Tibial nerve (tissue), 4 donors: ENCODE results near the gene SPATA20. TPM values are rescaled to one million over a fixed set of nuclear protein-coding genes. Genes with fewer than 3 reads are reported as not detected.
A peak's percentile ranks its signal among the peaks of the same experiment; 100 is the strongest.

Experiments
- DNase-seq, 2 donors: peaks; one replicate each; pipeline ENCODE4 v3.0.0-alpha.2; 2019; ENCODE audit warnings: low spot score in 2 of 2
- H3K27ac ChIP-seq, 4 donors: fragments of 200-600 bp; sonication (generic) in 3 of 4; one replicate each; pipeline ENCODE4 v1.5.1; 2017 to 2019; ENCODE audit warnings: mild to moderate bottlenecking in 1 of 4
- H3K27me3 ChIP-seq, 2 donors: fragments of 200-600 bp; sonication (generic) in 1 of 2; one replicate each; pipeline versions ENCODE4 v1.5.1 to v1.6.0; 2017 to 2019
- H3K36me3 ChIP-seq, 3 donors: fragments of 200-600 bp; sonication (generic); one replicate each; pipeline ENCODE4 v1.5.1; 2018 to 2019
- H3K4me1 ChIP-seq, 4 donors: fragments of 200-600 bp; sonication (generic) in 3 of 4; one replicate each; pipeline ENCODE4 v1.5.1; 2017 to 2019
- H3K4me3 ChIP-seq, 4 donors: fragments of 200-600 bp; sonication (generic) in 3 of 4; one replicate each; pipeline ENCODE4 v1.5.1; 2017 to 2019; ENCODE audit warnings: mild to moderate bottlenecking in 1 of 4, moderate library complexity in 1 of 4
- H3K9me3 ChIP-seq, 4 donors: fragments of 200-600 bp; sonication (generic) in 3 of 4; one replicate each; pipeline ENCODE4 v1.5.1; 2017 to 2019
- EP300 ChIP-seq, 2 donors: sonication (generic); formaldehyde crosslinking; IDR thresholded peaks; one replicate each; pipeline ENCODE4 v1.6.1; 2017; ENCODE audit warnings: antibody characterized with exemption in 2 of 2, mild to moderate bottlenecking in 1 of 2
- POLR2A ChIP-seq, 2 donors: fragments of 450-650 bp; IDR thresholded peaks; one replicate each; pipeline ENCODE4 v1.6.1; 2017; ENCODE audit warnings: antibody characterized with exemption in 2 of 2, mild to moderate bottlenecking in 2 of 2, moderate library complexity in 2 of 2
- WGBS, 2 donors: methylation state at CpG; one replicate each; pipeline ENCODE4 v1.1.5; 2018; 5-methylcytosine and 5-hydroxymethylcytosine counted together
- total RNA-seq, 4 donors: library from RNA; depleted of rRNA; stranded (reverse); fragments of >200 nt; gene quantifications; one replicate each; pipeline ENCODE4 v1.1.0, GENCODE V29; 2016
- TF ChIP-seq, protein P1 (sequence below), 5 experiments: fragments of 200-600 bp in 3 of 5; fragments of 450-650 bp in 2 of 5; sonication (generic) in 3 of 5; IDR thresholded peaks; one replicate each; pipeline ENCODE4 v1.5.1; 2016 to 2019; ENCODE audit warnings: antibody characterized with exemption in 5 of 5, mild to moderate bottlenecking in 3 of 5, moderate library complexity in 2 of 5

SPATA20 gene
- total RNA-seq, 4 donors from 2014 or later: 80.8 to 151 (median 89.6) TPM

DNA sequence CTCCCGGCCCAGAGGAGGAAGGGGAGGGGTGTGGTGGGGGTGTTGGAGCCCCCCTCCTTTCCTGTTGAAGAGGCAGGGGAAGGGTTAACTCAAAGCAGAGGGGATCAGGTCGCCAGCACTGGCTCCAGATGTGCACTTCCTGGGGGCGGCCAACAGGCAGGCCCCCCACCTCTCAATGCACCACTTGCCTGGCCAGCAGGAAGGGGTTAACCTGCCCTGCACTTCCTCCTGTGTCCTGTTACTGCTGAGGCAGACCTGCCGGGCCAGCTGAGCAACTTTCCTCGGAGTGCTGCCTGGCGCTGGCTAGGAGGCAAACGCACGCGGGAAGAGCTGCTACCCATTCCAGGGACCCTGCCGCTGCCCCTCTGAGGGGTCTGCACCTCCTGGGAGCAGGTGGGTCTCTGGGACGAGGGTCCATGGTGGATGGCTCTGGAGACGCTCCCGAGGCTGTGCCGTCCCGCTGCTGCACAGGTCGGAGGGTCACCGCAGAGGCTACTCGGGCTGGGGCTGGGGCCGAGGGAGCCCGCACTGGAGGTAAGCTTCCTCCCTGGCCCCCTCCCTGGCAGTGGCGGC lies 14.4 kb upstream of the SPATA20 start, which contains the start of gene EPN3:
TSS of gene EPN3 (plus strand) at position 284 of the 573 bp plus-strand sequence. CDS start 3,822 bp downstream, outside the sequence.
- Histone ChIP-seq H3K4me1 (peaks cover 0 to 28% (median 17%) of the 10 kb centered on the region in 4 donors), H3K36me3 (no peaks in the 10 kb centered on the region), H3K27me3 (peaks cover 0 to 51% of the 10 kb centered on the region in 2 donors), H3K27ac (no peak within 1 kb of the TSS), H3K9me3 (no peaks in the 10 kb centered on the region), H3K4me3 (peak within 1 kb of the TSS in 1 of 4 donors; percentile 16)
- 2 to 4% methylated on average over 8 to 14 of the region's 21 CpGs for WGBS, 2 donors
- TF ChIP-seq, protein P1, sequence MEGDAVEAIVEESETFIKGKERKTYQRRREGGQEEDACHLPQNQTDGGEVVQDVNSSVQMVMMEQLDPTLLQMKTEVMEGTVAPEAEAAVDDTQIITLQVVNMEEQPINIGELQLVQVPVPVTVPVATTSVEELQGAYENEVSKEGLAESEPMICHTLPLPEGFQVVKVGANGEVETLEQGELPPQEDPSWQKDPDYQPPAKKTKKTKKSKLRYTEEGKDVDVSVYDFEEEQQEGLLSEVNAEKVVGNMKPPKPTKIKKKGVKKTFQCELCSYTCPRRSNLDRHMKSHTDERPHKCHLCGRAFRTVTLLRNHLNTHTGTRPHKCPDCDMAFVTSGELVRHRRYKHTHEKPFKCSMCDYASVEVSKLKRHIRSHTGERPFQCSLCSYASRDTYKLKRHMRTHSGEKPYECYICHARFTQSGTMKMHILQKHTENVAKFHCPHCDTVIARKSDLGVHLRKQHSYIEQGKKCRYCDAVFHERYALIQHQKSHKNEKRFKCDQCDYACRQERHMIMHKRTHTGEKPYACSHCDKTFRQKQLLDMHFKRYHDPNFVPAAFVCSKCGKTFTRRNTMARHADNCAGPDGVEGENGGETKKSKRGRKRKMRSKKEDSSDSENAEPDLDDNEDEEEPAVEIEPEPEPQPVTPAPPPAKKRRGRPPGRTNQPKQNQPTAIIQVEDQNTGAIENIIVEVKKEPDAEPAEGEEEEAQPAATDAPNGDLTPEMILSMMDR (IDR thresholded peaks at IDR 0.05): no peak
- TF ChIP-seq POLR2A (IDR thresholded peaks at IDR 0.05) (no peak), EP300 (IDR thresholded peaks at IDR 0.05) (no peak)
- no peak for DNase-seq

DNA sequence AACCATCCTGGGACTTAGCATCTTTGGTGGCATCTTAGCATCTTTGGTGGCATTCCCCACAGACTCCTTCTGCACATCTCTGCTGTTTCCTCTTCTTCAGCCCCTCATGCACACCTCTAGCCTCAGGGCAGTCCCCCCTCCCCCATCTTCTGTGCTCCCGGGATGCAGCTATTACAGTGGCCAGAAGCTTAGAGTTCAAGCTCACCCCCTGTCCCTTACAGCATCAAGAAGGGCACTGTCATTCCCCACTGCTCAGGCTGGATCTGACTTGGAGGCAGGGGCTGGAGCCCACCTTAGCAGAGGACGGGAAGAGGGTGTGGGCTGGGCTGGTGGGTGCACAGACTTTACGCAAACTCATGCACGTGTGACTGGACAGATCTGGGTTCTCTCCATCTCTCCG lies 13.8 kb upstream of the SPATA20 start:
- H3K4me1 ChIP-seq: peaks cover 0 to 30% (median 17%) of the 10 kb centered on the region in 4 donors
- peaks cover 0 to 51% of the 10 kb centered on the region in 2 donors for H3K27me3 ChIP-seq
- DNase-seq: no peak
- no peaks in the 10 kb centered on the region for H3K9me3 ChIP-seq
- peak overlapping the region in 1 of 4 donors; percentile 4 for H3K4me3 ChIP-seq
- no peaks in the 10 kb centered on the region for H3K36me3 ChIP-seq
- H3K27ac ChIP-seq: no peak overlapping the region
- no peak for TF ChIP-seq POLR2A (IDR thresholded peaks at IDR 0.05)
- no peak for TF ChIP-seq EP300 (IDR thresholded peaks at IDR 0.05)
- TF ChIP-seq, protein P1 (IDR thresholded peaks at IDR 0.05): no peak
- 16 to 25% methylated on average over 5 of the region's 5 CpGs for WGBS, 2 donors

DNA sequence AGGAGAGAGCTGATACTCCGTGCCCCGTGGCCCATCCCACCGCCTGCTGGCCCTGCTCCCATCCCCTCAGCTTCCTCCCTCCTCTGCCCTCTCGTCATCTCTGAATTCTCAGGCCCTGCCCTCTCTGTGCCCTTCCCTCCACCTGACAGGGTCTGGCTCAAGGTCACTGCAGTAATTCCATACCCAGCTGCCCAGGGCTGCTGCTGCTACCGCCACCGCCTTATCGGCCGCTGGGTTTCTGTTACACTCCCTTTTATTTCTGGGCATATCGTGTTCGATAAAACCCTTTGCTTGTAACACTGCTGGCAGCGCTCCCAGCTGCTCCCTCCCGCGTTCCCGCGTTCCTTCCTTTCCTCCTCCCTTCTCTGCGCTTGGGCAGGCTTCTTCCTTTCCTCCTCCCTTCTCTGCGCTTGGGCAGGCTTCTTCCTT lies 13.2 kb upstream of the SPATA20 start:
- Histone ChIP-seq H3K36me3 (no peaks in the 10 kb centered on the region), H3K27ac (peak overlapping the region in 1 of 4 donors; percentile 19), H3K4me3 (peak overlapping the region in 1 of 4 donors; percentile 16), H3K9me3 (no peaks in the 10 kb centered on the region), H3K4me1 (peaks cover 0 to 35% (median 18%) of the 10 kb centered on the region in 4 donors), H3K27me3 (peaks cover 0 to 50% of the 10 kb centered on the region in 2 donors)
- peak; percentile 48 to 60 for DNase-seq
- 1% methylated on average over 17 of the region's 17 CpGs for WGBS, 2 donors
- TF ChIP-seq POLR2A (IDR thresholded peaks at IDR 0.05) (no peak), EP300 (IDR thresholded peaks at IDR 0.05) (no peak)
- TF ChIP-seq, protein P1 (IDR thresholded peaks at IDR 0.05): no peak

DNA sequence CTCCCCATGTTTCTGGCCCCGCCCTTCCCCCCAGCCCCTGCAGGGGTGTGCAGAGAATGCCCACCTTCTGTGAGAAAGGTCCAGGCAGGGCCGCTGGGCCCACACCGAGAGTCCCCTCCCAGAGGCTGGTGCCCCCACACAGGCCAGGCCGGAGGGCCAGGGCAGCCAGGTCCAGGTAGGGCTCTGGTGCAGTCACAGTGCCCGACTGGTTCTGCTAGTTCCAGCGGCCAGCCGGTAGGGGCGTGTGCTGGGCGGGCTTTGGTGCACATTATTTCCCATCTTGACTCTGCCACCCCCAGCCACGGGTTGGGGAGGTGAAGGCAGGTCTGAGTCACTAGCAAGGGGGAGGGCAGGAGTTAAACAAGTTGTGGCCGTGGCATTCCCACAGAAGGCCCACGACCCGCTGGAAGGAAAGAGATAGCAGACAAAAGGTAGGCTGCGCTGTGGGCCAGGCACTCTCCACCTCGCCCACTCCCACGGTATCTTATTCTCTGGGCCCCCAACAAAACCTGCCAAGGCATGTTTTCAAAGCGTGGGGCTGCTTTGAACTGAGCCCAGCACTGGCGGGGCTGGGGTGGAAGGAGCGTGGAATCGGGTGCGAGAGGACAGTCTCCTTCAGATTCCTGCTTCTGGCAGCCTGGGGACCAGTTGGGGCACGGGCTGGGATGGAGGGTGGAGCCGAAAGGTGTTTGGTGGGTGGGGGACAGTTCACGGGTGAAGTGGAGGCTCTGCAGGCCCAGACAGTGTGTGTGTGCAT lies 12.6 kb upstream of the SPATA20 start:
- peaks cover 0 to 42% (median 19%) of the 10 kb centered on the region in 4 donors for H3K4me1 ChIP-seq
- H3K27ac ChIP-seq: peak overlapping the region in 1 of 4 donors; percentile 19
- no peaks in the 10 kb centered on the region for H3K9me3 ChIP-seq
- 57 to 59% methylated on average over 24 of the region's 24 CpGs for WGBS, 2 donors
- H3K27me3 ChIP-seq: peaks cover 0 to 44% of the 10 kb centered on the region in 2 donors
- H3K4me3 ChIP-seq: peak overlapping the region in 1 of 4 donors; percentile 16
- TF ChIP-seq, protein P1 (IDR thresholded peaks at IDR 0.05): no peak
- TF ChIP-seq EP300 (IDR thresholded peaks at IDR 0.05) (no peak), POLR2A (IDR thresholded peaks at IDR 0.05) (no peak)
- no peak for DNase-seq
- H3K36me3 ChIP-seq: no peaks in the 10 kb centered on the region

DNA sequence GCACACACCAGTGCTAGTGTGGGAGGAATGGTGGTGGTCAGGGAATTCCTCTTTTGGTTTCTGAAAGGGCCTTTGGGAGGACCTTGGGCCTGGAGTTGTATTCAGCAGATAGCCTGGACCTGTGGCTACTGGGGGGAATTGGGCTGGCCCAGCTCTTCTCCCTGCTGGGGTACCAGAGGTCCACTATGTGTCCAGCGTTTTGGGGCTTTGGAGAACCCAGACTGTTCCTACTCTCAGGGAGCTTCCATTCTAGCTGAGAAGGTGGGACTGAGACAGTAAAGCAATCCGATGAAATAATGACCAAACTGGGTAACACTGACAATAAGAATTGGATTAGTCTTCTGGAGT lies 12.0 kb upstream of the SPATA20 start:
- no peak for DNase-seq
- WGBS, 2 donors: 96 to 100% methylated on average over 2 of the region's 2 CpGs
- TF ChIP-seq, protein P1 (IDR thresholded peaks at IDR 0.05): no peak
- TF ChIP-seq EP300 (IDR thresholded peaks at IDR 0.05) (no peak), POLR2A (IDR thresholded peaks at IDR 0.05) (no peak)
- no peaks in the 10 kb centered on the region for H3K36me3 ChIP-seq
- no peaks in the 10 kb centered on the region for H3K9me3 ChIP-seq
- no peak overlapping the region for H3K27ac ChIP-seq
- peaks cover 0 to 48% (median 19%) of the 10 kb centered on the region in 4 donors for H3K4me1 ChIP-seq
- no peak overlapping the region for H3K4me3 ChIP-seq
- H3K27me3 ChIP-seq: peaks cover 0 to 38% of the 10 kb centered on the region in 2 donors
